GM23338 (cell line): ENCODE measurements around the gene PLPP7.

Experiments used
- CREB1 ChIP-seq: fragments of 250-450 bp; sonication (Bioruptor Pico); IDR thresholded peaks from 2 replicates; pipeline ENCODE4 v1.5.0; 2020; ENCODE audit warnings: low read depth, mild to moderate bottlenecking, moderate library complexity
- ETS1 ChIP-seq: IDR thresholded peaks from 2 replicates; pipeline ENCODE4 v1.6.1; 2016; ENCODE audit warnings: antibody characterized with exemption
- EZH2 ChIP-seq: fragments of 200-600 bp; sonication (generic); IDR thresholded peaks from one replicate; pipeline ENCODE4 v1.8.0; 2017; ENCODE audit warnings: antibody characterized with exemption, mild to moderate bottlenecking, low read depth; ENCODE audit not compliant: unreplicated experiment
- EZH2phosphoT487 ChIP-seq: fragments of 200-600 bp; sonication (generic); IDR thresholded peaks from one replicate; pipeline ENCODE4 v1.8.1; 2018; ENCODE audit warnings: antibody characterized with exemption; ENCODE audit not compliant: unreplicated experiment
- JUNB ChIP-seq: IDR thresholded peaks from one replicate; pipeline ENCODE4 v1.6.1; 2016; ENCODE audit warnings: antibody characterized with exemption; ENCODE audit not compliant: unreplicated experiment
- NANOG ChIP-seq: IDR thresholded peaks from 2 replicates; pipeline ENCODE4 v1.6.1; 2016; ENCODE audit warnings: antibody characterized with exemption, borderline replicate concordance
- POLR2AphosphoS5 ChIP-seq: IDR thresholded peaks from 2 replicates; pipeline ENCODE4 v1.6.1; 2016; ENCODE audit warnings: antibody characterized with exemption, low read depth
- REST ChIP-seq: IDR thresholded peaks from one replicate; pipeline ENCODE4 v1.6.1; 2018; ENCODE audit warnings: antibody characterized with exemption; ENCODE audit not compliant: unreplicated experiment
- ZNF114 ChIP-seq: fragments of 250-450 bp; sonication (Bioruptor Pico); IDR thresholded peaks from 2 replicates; pipeline ENCODE4 v1.5.0; 2020; ENCODE audit warnings: mild to moderate bottlenecking, moderate library complexity
- ZNF331 ChIP-seq: fragments of 250-450 bp; sonication (Bioruptor Pico); IDR thresholded peaks from 2 replicates; pipeline ENCODE4 v1.5.0; 2020; ENCODE audit warnings: low read depth, mild to moderate bottlenecking, moderate library complexity
- ZNF462 ChIP-seq: fragments of 250-450 bp; sonication (Bioruptor Pico); IDR thresholded peaks from 2 replicates; pipeline ENCODE4 v1.5.0; 2020; ENCODE audit warnings: mild to moderate bottlenecking, moderate library complexity
- TF ChIP-seq, protein P1 (sequence below), 2 experiments: fragments of 200-600 bp in 1 of 2; sonication (generic) in 1 of 2; conservative IDR thresholded peaks; 2 replicates each; pipeline versions ENCODE4 v1.5.1 to v1.6.1; 2016 to 2017; ENCODE audit warnings: antibody characterized with exemption in 2 of 2, low read depth in 2 of 2, mild to moderate bottlenecking in 2 of 2, moderate library complexity in 1 of 2

GRCh38 chr9:131334629-131335367 lies 45.3 kb downstream of the PLPP7 start:
- TF ChIP-seq, protein P1, sequence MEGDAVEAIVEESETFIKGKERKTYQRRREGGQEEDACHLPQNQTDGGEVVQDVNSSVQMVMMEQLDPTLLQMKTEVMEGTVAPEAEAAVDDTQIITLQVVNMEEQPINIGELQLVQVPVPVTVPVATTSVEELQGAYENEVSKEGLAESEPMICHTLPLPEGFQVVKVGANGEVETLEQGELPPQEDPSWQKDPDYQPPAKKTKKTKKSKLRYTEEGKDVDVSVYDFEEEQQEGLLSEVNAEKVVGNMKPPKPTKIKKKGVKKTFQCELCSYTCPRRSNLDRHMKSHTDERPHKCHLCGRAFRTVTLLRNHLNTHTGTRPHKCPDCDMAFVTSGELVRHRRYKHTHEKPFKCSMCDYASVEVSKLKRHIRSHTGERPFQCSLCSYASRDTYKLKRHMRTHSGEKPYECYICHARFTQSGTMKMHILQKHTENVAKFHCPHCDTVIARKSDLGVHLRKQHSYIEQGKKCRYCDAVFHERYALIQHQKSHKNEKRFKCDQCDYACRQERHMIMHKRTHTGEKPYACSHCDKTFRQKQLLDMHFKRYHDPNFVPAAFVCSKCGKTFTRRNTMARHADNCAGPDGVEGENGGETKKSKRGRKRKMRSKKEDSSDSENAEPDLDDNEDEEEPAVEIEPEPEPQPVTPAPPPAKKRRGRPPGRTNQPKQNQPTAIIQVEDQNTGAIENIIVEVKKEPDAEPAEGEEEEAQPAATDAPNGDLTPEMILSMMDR (conservative IDR thresholded peaks at IDR 0.05; ENCODE audit: low read depth in 2 of 2) = no peak
- TF ChIP-seq EZH2 = no peak
- TF ChIP-seq POLR2AphosphoS5 = no peak
- no peak for TF ChIP-seq EZH2phosphoT487
- TF ChIP-seq CREB1 (CRISPR knock-in tag) = no peak
- TF ChIP-seq NANOG = no peak
- no peak for TF ChIP-seq REST
- TF ChIP-seq JUNB = no peak
- TF ChIP-seq ETS1 = no peak
- TF ChIP-seq ZNF462 (CRISPR knock-in tag) = no peak
- no peak for TF ChIP-seq ZNF114 (CRISPR knock-in tag)
- no peak for TF ChIP-seq ZNF331 (CRISPR knock-in tag)
